Measurements from ENCODE around the gene ZBTB46.

DNA sequence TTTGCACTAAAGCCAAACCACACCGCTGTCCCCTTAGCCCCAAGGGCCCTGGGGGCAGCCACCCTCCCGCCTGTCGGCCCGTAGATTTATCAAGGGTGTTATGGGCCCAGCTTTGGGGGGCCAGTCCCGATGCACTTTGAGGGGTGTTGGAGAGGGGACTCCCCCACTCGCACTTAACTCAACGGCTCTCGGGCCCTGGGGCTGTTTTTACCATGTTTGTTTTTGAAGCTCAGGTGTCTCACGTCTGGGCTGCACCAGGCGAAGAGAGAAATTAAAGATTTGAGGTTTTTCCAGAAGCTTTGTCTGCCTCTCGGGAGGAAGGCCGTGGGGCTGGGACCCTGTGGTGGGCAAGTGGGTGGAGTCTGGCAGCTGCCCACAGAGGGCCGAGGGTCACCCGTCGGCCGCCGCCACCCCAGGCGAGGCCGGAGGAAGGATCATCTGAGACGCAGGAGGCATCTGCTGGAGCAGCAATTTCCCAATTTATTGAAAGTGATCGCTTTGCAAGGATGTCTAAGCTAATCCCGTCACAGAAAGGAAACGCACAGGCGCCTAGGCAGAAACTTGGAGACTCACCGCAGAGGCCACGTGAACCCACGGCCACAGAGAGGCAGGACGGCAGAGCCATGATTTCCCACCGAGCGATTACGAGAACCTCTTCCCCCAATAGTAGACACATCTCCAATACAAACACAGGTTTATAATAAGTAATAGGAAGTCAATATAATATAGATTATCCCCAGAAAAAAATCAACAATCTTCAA lies 87.7 kb downstream of the ZBTB46 start:
- TF ChIP-seq, protein P1, sequence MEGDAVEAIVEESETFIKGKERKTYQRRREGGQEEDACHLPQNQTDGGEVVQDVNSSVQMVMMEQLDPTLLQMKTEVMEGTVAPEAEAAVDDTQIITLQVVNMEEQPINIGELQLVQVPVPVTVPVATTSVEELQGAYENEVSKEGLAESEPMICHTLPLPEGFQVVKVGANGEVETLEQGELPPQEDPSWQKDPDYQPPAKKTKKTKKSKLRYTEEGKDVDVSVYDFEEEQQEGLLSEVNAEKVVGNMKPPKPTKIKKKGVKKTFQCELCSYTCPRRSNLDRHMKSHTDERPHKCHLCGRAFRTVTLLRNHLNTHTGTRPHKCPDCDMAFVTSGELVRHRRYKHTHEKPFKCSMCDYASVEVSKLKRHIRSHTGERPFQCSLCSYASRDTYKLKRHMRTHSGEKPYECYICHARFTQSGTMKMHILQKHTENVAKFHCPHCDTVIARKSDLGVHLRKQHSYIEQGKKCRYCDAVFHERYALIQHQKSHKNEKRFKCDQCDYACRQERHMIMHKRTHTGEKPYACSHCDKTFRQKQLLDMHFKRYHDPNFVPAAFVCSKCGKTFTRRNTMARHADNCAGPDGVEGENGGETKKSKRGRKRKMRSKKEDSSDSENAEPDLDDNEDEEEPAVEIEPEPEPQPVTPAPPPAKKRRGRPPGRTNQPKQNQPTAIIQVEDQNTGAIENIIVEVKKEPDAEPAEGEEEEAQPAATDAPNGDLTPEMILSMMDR (IDR thresholded peaks at IDR 0.05; ENCODE audit: borderline replicate concordance, extremely low read depth, low read length, poor library complexity, severe bottlenecking) = no peak
- TF ChIP-seq EZH2 (IDR thresholded peaks at IDR 0.05; ENCODE audit: borderline replicate concordance, low read depth, low read length, severe bottlenecking) = no peak

Measured in DND-41 (cell line).